Stimulated activated CD4-positive, alpha-beta T cell treated with anti-CD3 and anti-CD28 coated beads, Interleukin-12 subunit alpha, Interleukin-12 subunit beta, amount 100 ng/mL, for 48 hours (primary cell): ENCODE measurements around the gene ACAT1.
A peak's percentile ranks its signal among the peaks of the same experiment; 100 is the strongest.
"Not testable (repeated sequence)": the region's sequence is repeated elsewhere in the genome, so short reads cannot be mapped to it uniquely, and the experiment has no call there.

Experiments used
- DNase-seq, 3 donors: peaks; one replicate each; pipeline ENCODE4 v3.0.0-alpha.2; 2020; ENCODE audit warnings: low read depth in 2 of 3, low spot score in 1 of 3

The ACAT1 gene

DNA sequence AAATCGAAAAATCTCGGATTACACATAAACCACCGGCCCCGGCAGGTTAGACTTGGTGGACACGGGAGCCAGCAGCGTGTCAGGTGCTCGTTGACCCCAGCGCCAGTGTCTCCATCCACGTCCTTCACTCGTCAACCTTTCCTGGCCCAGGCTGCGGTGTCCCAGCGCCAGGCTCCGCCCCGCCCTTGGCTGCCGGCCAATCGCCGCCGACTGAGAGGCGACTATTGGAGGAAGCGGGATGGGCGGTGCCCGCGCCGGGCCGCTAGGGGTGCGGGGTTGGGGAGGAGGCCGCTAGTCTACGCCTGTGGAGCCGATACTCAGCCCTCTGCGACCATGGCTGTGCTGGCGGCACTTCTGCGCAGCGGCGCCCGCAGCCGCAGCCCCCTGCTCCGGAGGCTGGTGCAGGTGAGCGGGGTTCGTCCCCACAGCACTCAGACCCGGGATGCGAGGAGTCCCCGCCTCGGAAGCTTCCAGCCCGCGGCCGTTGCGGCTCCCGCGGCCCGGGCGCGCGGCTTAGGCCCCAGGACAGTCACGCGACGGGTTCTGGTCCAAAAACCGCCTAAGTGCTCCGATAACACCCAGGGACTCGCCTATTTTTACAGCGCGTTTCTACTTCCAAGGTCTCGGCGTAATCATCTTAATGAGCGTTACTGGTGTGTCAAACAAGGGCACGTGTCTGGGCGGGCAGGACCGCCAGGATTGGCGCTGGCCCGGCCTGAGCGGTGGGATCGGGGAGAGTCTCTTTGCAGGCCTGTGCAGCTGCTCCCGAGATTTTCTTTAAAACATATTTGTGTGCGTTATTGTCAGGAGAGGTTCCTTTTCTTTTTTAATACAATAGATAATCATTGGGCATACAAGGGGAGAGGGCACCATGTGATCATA is at the start of gene ACAT1:
TSS of gene ACAT1 (plus strand) at position 294 of the 882 bp plus-strand sequence. CDS start at position 334, 40 bp downstream.
- DNase-seq = peak; percentile 94 to 97 (median 94)

DNA sequence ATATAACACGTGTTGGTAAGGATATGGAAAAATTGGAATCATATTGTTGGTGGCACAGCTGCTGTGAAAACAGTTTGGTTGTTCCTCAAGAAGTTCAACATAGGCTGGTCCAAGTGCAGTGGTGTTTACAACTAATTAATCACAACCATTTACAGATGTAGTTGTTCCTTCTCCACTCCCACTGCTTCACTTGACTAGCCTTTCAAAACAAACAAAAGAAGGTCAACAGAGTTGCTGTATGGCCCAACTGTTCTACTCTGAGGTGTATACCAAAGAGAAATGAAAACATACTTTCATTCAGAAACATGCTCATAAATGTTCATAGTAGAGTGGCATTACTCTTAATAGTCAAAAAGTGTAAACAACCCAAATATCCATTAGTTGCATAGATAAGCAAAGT is 36.6 kb upstream of the ACAT1 start:
- DNase-seq = no peak

DNA sequence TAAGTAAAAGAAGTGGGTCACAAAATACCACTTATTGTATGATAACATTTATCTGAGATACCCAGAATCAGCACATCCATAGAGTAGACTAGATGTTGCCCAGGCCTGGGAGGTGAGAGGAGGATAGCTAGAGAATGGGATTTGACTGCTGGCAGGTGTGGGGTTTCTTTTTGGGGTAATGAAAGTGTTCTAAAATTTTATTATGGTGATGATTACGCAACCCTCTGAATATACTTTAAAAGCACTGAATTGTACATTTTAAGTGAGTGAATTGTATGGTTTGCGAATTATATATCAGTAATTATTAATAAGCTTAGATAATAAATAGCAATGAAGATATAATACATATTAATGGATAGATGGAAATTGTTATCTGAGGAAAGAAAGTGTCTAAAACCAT is 35.7 kb upstream of the ACAT1 start:
- DNase-seq = no peak

DNA sequence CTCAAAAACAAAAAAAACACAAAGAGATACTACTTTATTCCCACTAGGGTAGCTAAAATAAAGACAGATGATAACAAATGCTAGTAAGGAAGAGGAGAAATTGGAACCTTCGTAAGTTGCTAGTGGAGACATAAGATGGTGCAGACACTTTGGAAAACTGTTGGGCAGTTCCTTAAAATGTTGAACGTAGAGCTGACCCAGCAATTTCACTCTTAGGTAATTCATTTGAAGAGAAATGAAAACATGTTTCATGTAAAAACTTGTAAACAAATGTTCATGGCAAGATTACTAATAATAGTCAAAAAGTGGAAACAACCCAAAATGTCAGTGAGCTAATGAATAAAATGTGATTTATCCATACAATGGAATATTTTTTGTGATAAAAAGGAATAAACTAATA is 29.2 kb upstream of the ACAT1 start:
- no peak for DNase-seq

DNA sequence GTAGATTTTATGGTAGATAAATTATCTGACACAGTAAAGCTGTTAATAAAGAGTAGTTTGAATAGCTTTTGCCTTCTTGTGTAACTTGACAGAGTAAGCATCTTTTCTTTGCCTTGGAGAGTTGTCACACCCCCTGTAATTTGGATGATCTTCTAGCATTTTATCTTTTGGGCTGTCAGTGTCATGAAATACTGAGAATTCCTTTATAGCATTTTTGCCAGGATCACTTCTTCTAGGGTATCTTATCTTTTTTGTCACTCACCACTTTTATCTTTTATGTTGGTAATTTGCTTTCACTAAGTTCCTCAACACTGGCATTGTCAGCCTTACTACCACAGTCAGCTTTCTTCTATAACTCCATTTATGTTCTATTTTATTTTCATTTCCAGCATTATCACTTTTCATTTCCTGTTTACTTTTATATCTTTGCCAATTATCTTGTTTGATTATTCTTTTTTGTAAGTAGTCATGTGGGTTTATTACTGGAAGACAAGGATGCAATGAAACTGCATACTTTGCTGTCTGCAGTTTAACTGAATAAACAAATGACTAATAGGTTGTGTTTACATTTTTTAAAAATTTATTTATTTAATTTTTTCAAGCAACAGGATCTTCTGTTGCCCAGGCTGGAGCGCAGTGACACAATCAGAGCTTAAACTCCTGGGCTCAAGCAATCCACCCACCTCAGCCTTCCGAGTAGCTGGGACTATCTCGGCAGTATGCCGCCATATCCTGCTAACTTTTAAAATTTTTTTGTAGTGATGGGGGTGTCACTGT is 28.1 kb upstream of the ACAT1 start:
- DNase-seq = no peak

DNA sequence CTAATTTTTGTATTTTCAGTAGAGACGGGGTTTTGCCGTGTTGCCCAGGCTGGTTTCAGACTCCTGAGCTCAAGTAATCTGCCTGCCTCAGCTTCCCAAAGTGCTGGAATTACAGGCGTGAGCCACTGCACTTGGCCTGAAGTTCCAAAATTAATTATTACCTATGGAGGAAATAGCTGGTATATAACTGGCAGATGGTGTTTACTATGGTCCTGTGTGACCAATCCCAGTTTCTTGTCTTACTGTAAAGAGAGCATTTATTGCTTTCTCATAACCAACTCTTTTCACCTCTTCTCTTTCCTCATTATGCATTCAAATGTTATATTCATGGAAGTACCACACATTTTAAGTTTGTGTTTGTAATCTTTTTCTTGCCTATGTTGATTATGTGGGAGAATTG is 24.2 kb upstream of the ACAT1 start:
- DNase-seq = no peak

DNA sequence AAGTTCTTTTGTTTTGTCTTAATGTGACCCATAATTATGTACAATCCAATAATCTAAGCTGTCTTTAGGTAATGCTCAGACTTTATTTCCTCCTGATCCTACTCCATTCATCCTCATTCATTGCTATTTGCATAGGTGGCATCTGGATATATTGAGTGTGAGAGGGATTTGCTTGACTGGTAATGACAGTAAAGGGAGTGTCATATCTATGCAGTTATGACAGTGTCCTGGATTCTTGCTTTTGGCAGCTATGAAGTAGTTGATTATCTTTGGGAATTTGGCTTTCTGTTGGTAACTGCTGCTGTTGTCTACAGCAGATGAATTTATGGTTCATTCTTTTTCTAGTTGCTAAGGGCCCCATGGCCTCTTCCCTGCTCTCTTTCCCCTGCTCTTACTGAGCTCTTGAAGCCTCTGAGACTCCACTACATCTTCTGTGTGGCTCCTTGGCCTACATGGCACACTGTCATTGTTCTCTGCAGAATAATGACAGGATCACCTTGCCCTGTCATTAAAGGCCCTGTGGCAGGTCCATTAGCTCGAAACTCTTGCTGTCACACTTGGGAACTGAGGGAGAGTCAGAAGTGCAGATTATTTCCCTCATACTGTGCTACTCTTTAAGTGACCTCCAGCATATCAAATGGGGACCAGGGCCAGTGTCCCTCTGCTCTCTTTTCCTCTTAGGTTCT is 20.1 kb upstream of the ACAT1 start:
- DNase-seq = no peak

DNA sequence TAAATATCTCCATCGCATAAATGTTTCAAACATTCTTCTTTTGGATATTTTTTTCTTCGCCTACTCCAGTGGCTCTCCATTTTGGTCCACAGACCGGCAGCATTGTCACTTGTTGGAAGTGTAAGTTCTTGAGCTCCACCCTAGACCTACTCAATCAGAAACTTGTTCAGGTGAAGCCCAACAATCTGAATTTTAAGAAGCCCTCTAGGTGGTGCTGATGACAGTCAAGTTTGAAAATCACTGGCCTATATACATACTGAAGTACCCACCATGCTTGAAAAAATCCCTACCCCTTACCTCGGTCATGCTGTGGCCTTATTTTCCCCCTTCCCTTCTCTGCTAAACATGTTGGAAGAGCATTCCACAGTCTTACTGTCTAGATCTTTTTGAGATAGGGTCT is 10.2 kb upstream of the ACAT1 start:
- DNase-seq = no peak

DNA sequence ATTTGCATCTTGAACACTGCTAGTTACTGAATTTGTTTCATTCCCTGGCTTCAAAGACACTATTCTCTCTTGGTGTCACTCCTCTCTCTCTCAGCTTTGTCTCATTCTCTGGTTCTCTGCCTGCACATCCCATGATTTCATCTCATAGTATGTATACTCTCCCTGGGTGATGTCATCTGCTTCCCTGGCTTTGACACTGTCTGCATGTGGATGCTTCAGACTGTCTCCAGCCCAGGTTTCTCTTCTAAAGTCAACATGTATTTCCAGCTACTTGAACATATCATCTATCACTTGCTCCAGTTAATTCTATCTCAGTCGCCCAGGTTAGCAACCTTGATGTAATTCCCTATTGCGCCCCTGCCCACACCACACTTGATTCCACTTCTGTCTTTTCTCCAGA is 9.3 kb upstream of the ACAT1 start:
- DNase-seq = no peak

DNA sequence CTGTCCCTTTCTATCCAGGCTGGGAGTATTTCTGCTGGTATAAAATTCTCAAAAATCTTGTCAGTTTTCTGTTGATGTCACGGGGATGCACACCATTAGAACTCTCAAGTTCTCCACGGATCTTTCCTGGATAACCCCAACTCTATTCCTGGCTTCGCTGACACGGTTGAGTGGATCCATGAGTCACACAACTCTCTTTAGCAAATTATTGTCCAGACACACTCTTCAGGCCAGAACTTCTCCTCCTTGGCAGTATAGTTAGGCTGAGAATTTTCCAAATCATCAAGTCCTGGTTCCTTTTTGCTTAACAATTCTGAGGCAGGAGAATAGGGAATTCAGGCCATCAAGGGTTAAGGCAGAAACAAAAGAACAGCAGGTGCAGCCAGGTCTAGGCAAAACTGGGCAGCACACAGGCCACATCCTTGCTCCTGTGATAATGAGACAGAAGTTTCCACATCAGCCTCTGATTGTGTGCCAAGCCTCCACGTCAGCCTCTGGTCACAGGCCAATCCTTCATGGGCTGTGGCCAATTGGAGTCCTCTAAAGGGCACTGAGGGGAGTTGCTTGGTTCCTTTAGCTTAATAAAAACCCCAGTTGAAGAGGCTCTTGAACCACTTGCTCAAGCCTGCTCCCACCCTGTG is 5.7 kb upstream of the ACAT1 start:
- DNase-seq = no peak

DNA sequence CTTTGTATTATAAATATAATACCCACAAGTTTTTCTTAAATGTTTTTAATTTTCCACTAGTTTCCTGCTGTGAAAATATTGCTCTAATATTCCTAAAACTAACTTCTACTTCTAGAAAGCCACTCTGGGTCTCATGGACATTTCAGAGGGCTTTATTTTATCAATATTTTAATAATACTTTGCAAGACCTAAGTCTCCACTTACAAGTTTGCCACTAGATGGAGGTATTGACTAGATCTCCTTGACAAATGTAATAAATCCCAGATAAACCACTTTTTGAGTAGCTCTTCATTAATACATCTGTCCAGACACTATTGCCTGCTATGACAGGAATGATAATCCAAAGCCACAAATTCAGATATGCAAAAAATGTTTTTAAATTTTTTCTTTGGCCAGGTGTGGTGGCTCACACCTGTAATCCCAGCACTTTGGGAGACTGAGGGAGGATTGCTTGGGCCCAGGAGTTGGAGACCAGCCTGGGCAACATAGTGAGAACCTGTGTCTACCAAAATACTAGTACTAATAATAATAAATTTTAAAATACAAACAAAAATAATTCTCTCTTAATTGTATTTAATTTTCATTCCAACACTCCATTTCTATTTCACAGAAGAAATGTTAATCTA is 3.5 kb upstream of the ACAT1 start:
- DNase-seq = no peak

DNA sequence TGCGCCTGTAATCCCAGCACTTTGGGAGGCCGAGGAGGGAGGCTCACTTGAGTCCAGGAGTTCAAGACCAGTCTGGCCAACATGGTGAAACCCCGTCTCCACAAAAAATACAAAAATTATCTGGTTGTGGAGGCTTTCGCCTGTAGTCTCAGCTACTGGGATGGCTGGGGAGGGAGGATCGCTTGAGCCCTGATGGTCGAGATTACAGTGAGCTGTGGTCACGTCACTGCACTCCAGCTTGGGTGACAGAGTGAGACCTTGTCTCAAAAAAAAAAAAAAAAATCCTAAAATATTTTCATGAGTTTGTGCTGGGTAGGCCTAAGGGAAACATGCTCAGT is 462 bp upstream of the ACAT1 start:
- DNase-seq = not testable (repeated sequence)

DNA sequence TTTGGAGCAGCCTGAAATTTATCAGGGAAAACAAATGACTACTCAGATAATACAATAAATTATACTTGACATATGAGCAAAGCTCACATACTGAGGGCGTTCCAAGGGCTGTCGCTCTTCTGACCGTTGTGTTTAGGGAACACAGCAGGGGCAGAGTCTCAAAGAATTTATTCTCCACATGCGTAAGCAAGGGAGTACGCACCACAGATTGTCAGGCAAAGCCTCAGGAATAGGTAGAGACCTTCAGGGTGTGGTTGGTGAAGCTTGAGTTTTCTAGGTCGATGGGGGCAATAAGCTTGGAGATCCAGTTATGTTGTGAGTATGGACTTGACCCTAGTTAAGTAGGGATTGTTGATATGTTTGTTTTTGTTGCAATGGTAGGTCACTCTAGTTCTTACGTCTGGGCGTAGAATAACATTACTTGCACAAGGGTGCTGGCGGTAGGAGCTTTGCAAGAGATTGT is 830 bp downstream of the ACAT1 start:
- DNase-seq = no peak

DNA sequence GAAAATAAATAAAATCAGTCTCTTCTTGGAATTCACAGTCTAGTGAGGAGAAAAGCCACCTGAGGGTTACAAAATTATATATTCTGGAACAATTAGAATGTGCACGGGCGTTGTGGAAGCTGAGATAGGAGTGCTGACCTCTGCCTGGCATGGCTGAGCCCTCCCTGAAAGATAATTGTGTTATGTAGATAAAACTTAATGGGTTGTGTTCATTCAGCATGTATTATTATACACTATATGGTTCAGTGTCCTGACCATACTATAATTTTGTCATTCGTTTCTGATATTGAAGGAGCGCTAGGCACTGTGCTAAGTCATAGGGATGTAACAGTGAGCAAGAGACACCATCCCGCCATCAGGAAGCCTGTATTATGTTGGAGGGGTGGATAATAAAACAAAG is 3.7 kb downstream of the ACAT1 start:
- no peak for DNase-seq

DNA sequence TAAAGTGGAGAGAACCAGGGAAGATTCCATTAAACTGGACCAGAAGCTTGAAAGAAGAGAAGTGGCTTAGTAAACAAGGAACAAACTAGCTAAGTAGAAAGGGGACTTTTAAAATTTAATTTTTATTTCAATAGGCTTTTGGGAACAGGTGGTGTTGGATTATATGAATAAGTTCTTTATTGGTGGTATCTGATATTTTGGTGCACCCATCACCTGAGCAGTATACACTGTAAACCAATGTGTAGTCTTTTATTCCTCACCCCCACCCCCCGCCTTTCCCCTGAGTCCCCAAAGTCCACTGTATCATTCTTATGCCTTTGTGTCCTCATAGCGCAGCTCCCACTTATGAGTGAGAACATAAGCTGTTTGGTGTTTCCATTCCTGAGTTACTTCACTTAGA is 7.4 kb downstream of the ACAT1 start:
- no peak for DNase-seq

DNA sequence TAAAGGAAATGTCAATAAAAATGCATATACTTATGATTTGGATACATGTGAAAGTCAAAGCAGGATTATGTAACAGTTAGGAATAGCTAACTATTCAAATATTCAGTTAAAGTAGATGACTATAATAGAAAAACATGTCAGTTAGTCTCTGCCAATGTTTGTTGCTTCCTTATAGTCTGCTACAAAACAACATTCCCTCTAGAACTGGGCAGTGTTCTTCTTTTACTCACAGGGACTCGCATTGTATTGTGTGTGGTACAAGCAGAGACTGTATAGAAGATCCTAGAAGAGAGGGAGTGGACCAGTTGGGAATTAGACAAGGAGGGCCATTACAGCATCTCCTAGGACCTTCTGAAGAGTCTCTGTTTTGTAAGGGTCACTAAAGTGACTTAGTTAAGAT is 10.6 kb downstream of the ACAT1 start:
- DNase-seq = no peak

DNA sequence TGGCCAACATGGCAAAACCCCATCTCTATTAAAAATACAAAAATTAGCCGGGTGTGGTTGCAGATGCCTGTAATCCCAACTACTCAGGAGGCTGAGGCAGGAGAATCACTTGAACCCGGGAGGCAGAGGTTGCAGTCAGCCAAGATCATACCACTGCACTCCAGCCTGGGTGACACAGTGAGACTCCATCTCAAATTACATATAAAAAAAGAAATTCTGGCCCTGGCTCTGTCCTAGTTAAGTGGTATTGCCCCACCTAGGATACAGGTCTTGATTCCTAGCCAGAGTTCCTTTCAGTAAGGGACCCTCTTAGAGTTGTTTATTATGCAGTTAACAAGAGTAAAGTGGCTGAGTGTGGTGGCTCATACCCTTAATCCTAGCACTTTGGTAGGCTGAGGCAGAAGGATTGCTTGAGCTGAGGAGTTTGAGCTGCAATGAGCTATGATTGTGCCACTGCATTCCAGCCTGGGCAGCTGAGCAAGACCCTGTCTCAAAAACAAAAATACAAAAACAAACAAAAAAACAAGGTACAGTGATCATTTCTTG is 11.7 kb downstream of the ACAT1 start:
- not testable (repeated sequence) for DNase-seq

DNA sequence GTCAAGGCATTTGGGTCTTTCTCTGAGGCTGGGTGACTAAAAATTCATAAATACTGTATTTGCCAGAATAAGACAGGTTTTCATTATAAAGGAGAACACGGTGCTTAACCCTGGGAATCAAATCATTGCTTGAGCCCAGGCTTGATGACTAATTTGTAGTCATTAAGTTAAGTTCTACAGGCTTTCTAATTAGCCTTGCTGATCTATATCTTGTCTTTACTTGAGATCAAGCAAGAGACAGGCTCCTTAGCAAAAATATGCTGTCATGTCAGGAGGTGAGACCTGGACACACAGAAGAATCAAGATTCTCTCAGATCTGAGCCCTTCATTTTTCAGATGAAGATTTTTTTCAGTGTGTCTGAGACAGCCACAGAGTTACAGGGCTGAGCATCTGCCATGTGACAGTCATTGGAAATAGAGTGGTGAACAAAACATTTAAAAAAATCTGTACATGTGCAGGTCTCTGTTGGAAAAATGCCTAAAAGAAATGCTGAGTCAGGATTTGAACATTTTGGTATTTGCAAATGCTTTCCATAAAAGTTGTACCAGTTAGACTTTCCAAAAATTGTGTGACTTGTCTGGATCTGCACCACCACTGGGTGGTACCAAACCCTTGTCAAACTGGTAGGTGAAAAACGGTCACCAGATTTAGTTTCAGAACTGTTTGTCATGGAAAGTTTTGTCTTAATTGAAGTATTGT is 14.6 kb downstream of the ACAT1 start:
- DNase-seq = peak in 1 of 3 donors; percentile 23

DNA sequence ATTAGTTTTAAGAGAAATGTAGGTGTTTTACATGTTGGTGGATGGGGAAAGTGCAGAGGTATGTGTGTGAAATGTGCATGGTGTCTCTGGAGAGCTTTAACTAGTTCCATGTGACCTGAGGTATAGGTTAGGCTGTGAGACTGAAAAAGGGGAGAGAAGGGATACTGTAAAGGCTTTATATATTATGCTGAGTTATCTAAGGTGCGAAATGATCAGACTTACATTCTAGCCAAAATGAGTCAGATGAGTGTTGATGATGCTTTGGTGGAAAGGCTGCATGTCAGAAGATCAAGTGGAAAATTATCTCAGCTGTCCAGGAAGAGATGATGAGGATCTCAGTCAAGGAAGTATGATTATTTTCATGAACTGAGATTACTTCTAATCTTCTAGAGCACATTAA is 15.8 kb downstream of the ACAT1 start:
- DNase-seq = no peak

DNA sequence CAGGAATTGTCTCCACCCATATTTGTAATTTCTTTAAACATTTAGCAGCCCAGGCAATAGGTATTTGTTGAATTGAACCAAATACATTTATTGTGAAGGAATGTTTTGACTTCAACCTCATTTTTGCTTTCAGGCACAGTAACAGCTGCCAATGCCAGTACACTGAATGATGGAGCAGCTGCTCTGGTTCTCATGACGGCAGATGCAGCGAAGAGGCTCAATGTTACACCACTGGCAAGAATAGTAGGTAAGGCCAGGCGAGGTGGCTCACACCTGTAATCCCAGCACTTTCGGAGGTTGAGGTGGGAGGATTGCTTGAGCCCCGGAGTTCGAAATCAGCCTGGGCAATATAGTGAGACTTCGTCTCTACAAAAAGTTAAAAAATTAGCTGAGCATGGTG is 20.9 kb downstream of the ACAT1 start:
- no peak for DNase-seq
